ENCODE results near the gene RALGAPA2. TPM values are rescaled to one million over a fixed set of nuclear protein-coding genes. Genes with fewer than 3 reads are reported as not detected.

Gene RALGAPA2
- total RNA-seq (10 to 100 TPM; 11.9 to 27.5 (median 19.9) TPM), polyA plus RNA-seq (10 to 100 TPM in 1 of 2 donors, 1 to 10 TPM in 1; 8.4 to 31.7 TPM)
- long read RNA-seq, donor 1, partial matches to known transcripts = 5 of 9 reads
- long read RNA-seq, donor 1, other reads (novel, unspliced or antisense) = 4 of 9 reads
- long read RNA-seq, donor 2 = 0 reads
- long read RNA-seq, donor 3, partial matches to known transcripts = 6 of 7 reads
- long read RNA-seq, donor 3, other reads (novel, unspliced or antisense) = 1 of 7 reads

GRCh38 chr20:20712474-20713243 is at the start of gene RALGAPA2:
TSS of gene RALGAPA2 (minus strand) at chr20:20712644. CDS start at chr20:20712480, 164 bp downstream.
- Histone ChIP-seq H3K4me3 (peak within 1 kb of the TSS; percentile 89), H3K27ac (peak within 1 kb of the TSS; percentile 80 to 90), H3K27me3 (no peaks in the 10 kb centered on the region), H3K36me3 (no peaks in the 10 kb centered on the region), H3K4me1 (ENCODE audit: insufficient read depth) (peaks cover 8% of the 10 kb centered on the region), H3K9me3 (no peaks in the 10 kb centered on the region)
- TF ChIP-seq EP300 (IDR thresholded peaks at IDR 0.05) = no peak
- peak; percentile 48 for TF ChIP-seq POLR2A (IDR thresholded peaks at IDR 0.05)
- intact Hi-C loops (cut with DNase I) = no loop called here
- DNase-seq = peak; percentile 97 to 98 (median 97)
- 0 to 1% (median 1%) methylated on average over 48 to 87 of the region's 87 CpGs for WGBS, 3 donors

GRCh38 chr20:20761301-20761700 is 48.9 kb upstream of the RALGAPA2 start:
- H3K9me3 ChIP-seq = no peaks in the 10 kb centered on the region
- TF ChIP-seq CTCF (IDR thresholded peaks at IDR 0.05) = no peak
- TF ChIP-seq POLR2A (IDR thresholded peaks at IDR 0.05) = no peak
- TF ChIP-seq EP300 (IDR thresholded peaks at IDR 0.05) = no peak
- intact Hi-C loops (cut with DNase I) = no loop called here
- H3K27me3 ChIP-seq = no peaks in the 10 kb centered on the region
- H3K36me3 ChIP-seq = no peaks in the 10 kb centered on the region
- no peak overlapping the region for H3K27ac ChIP-seq
- DNase-seq = no peak
- H3K4me1 ChIP-seq (ENCODE audit: insufficient read depth) = no peaks in the 10 kb centered on the region
- 48 to 64% (median 53%) methylated on average over 1 of the region's 1 CpG for WGBS, 3 donors
- H3K4me3 ChIP-seq = no peak overlapping the region

- Histone ChIP-seq H3K4me1 (ENCODE audit: insufficient read depth) (no peaks in the 10 kb centered on the region), H3K27me3 (no peaks in the 10 kb centered on the region), H3K4me3 (no peak overlapping the region), H3K36me3 (no peaks in the 10 kb centered on the region), H3K9me3 (no peaks in the 10 kb centered on the region), H3K27ac (no peak overlapping the region)
- intact Hi-C loops (cut with DNase I) = no loop called here
- DNase-seq = no peak
- no peak for TF ChIP-seq EP300 (IDR thresholded peaks at IDR 0.05)
- TF ChIP-seq POLR2A (IDR thresholded peaks at IDR 0.05) = no peak
- TF ChIP-seq CTCF (IDR thresholded peaks at IDR 0.05) = no peak
- 58 to 63% (median 59%) methylated on average over 6 of the region's 6 CpGs for WGBS, 3 donors
Observed at GRCh38 chr20:20759132-20759531, 46.7 kb upstream of the RALGAPA2 start.

GRCh38 chr20:20755674-20756319 is 43.4 kb upstream of the RALGAPA2 start:
- H3K9me3 ChIP-seq = no peaks in the 10 kb centered on the region
- no peaks in the 10 kb centered on the region for H3K36me3 ChIP-seq
- no peaks in the 10 kb centered on the region for H3K27me3 ChIP-seq
- WGBS, 3 donors = 93 to 95% (median 93%) methylated on average over 6 of the region's 6 CpGs
- H3K4me3 ChIP-seq = no peak overlapping the region
- H3K4me1 ChIP-seq (ENCODE audit: insufficient read depth) = no peaks in the 10 kb centered on the region
- H3K27ac ChIP-seq = no peak overlapping the region
- intact Hi-C loops (cut with DNase I) = no loop called here
- TF ChIP-seq EP300 (IDR thresholded peaks at IDR 0.05) (no peak), CTCF (IDR thresholded peaks at IDR 0.05) (no peak), POLR2A (IDR thresholded peaks at IDR 0.05) (no peak)
- DNase-seq = no peak

Data from ovary (tissue), 10 donors.